Astrocyte of the spinal cord (primary cell): ENCODE measurements around the gene FXYD2.

Experiments used
- DNase-seq: peaks from one replicate; pipeline ENCODE4 v3.0.0; 2011; ENCODE audit warnings: low read depth, low spot score
- H3K4me3 ChIP-seq: 2 replicates; pipeline ENCODE4 v1.5.1; 2011; ENCODE audit warnings: low read depth, mild to moderate bottlenecking, low read length, moderate library complexity
- CTCF ChIP-seq: IDR thresholded peaks from 2 replicates; pipeline ENCODE4 v1.5.1; 2012; ENCODE audit warnings: low read depth, mild to moderate bottlenecking, low read length, inconsistent platforms
- in situ Hi-C: cut with HindIII; loops from 2 replicates; pipeline ENCODE4 v1.10.0; 2017; ENCODE audit warnings: low sequenced_read_pairs

The FXYD2 gene

GRCh38 chr11:117862753-117863152 lies 38.2 kb upstream of the FXYD2 start:
- DNase-seq: no peak
- H3K4me3 ChIP-seq: no peak overlapping the region
- in situ Hi-C loops: no loop called here
- no peak for TF ChIP-seq CTCF

GRCh38 chr11:117862019-117862725 lies 37.6 kb upstream of the FXYD2 start:
- no peak for DNase-seq
- in situ Hi-C loops: no loop called here
- no peak overlapping the region for H3K4me3 ChIP-seq
- no peak for TF ChIP-seq CTCF

GRCh38 chr11:117861151-117862018 lies 36.8 kb upstream of the FXYD2 start:
- in situ Hi-C loops: no loop called here
- DNase-seq: no peak
- TF ChIP-seq CTCF: no peak
- H3K4me3 ChIP-seq: no peak overlapping the region

GRCh38 chr11:117860139-117860538 lies 35.6 kb upstream of the FXYD2 start:
- no peak for TF ChIP-seq CTCF
- no peak overlapping the region for H3K4me3 ChIP-seq
- no peak for DNase-seq
- in situ Hi-C loops: no loop called here

- H3K4me3 ChIP-seq: no peak overlapping the region
- in situ Hi-C loops: no loop called here
- TF ChIP-seq CTCF: no peak
- no peak for DNase-seq
These were observed 35.1 kb upstream of the FXYD2 start for GRCh38 chr11:117859488-117860112.

- no peak for DNase-seq
- TF ChIP-seq CTCF: no peak
- no peak overlapping the region for H3K4me3 ChIP-seq
- in situ Hi-C loops: no loop called here
These were observed 34.5 kb upstream of the FXYD2 start for GRCh38 chr11:117859061-117859460.
